ENCODE measurements around the gene TGFBR2. TPM values are rescaled to one million over a fixed set of nuclear protein-coding genes. Genes with fewer than 3 reads are reported as not detected.

The TGFBR2 gene
- total RNA-seq, result 100 to 1,000 TPM; 279 to 303 TPM
- 100 to 1,000 TPM in 1 of 2 donors, 10 to 100 TPM in 1; 57.3 to 153 TPM for polyA plus RNA-seq
- long read RNA-seq, donor 1, full-length matches to known transcripts, result 1 of 430 reads
- long read RNA-seq, donor 1, partial matches to known transcripts, result 400 of 430 reads
- long read RNA-seq, donor 1, other reads (novel, unspliced or antisense), result 29 of 430 reads
- long read RNA-seq, donor 2, full-length matches to known transcripts, result 49 of 176 reads
- long read RNA-seq, donor 2, partial matches to known transcripts, result 106 of 176 reads
- long read RNA-seq, donor 2, other reads (novel, unspliced or antisense), result 21 of 176 reads

- intact Hi-C loops (cut with DNase I), result loop anchor here (5.0 to 10.0 kb wide), 5 partner anchors 56 to 164 kb away; no protein-coding TSS in a partner anchor
- peak within 1 kb of the TSS; percentile 62 to 85 for H3K4me3 ChIP-seq (ENCODE audit: low read length in 2 of 2)
- H3K4me1 ChIP-seq (ENCODE audit: control insufficient read depth in 1 of 2, insufficient read depth in 2 of 2, low read length in 2 of 2), result peaks cover 1 to 6% of the 10 kb centered on the region in 2 donors
- no peaks in the 10 kb centered on the region for H3K36me3 ChIP-seq (ENCODE audit: control insufficient read depth in 1 of 2, insufficient read depth in 2 of 2, low read length in 1 of 2)
- DNase-seq (peak; percentile 98), ATAC-seq (ENCODE audit: low FRiP score) (peak; percentile 96)
- 0 to 1% methylated on average over 30 to 71 of the region's 71 CpGs for WGBS, 2 donors
- H3K27ac ChIP-seq (ENCODE audit: low read depth in 1 of 2, low read length in 2 of 2), result peak within 1 kb of the TSS; percentile 70 to 88
- no peaks in the 10 kb centered on the region for H3K27me3 ChIP-seq (ENCODE audit: control insufficient read depth in 1 of 2, insufficient read depth in 2 of 2, low read length in 1 of 2)
- no peaks in the 10 kb centered on the region for H3K9me3 ChIP-seq (ENCODE audit: control insufficient read depth, low read length)
Measured at GRCh38 chr3:30606301-30607031, at the start of gene TGFBR2. Gene TGFBR2, plus strand, starts transcription at chr3:30606601. Its CDS starts 283 bp downstream, at chr3:30606884.

GRCh38 chr3:30557746-30558303 lies 48.6 kb upstream of the TGFBR2 start:
- DNase-seq, result no peak
- no peak overlapping the region for H3K4me3 ChIP-seq (ENCODE audit: low read length in 2 of 2)
- no peak for ATAC-seq (ENCODE audit: low FRiP score)
- H3K4me1 ChIP-seq (ENCODE audit: control insufficient read depth in 1 of 2, insufficient read depth in 2 of 2, low read length in 2 of 2), result no peaks in the 10 kb centered on the region
- no peaks in the 10 kb centered on the region for H3K36me3 ChIP-seq (ENCODE audit: control insufficient read depth in 1 of 2, insufficient read depth in 2 of 2, low read length in 1 of 2)
- H3K9me3 ChIP-seq (ENCODE audit: control insufficient read depth, low read length), result no peaks in the 10 kb centered on the region
- no peaks in the 10 kb centered on the region for H3K27me3 ChIP-seq (ENCODE audit: control insufficient read depth in 1 of 2, insufficient read depth in 2 of 2, low read length in 1 of 2)
- 98 to 100% methylated on average over 1 of the region's 1 CpG for WGBS, 2 donors
- H3K27ac ChIP-seq (ENCODE audit: low read depth in 1 of 2, low read length in 2 of 2), result no peak overlapping the region
- intact Hi-C loops (cut with DNase I), result no loop called here

- H3K36me3 ChIP-seq (ENCODE audit: control insufficient read depth in 1 of 2, insufficient read depth in 2 of 2, low read length in 1 of 2), result no peaks in the 10 kb centered on the region
- DNase-seq (no peak), ATAC-seq (ENCODE audit: low FRiP score) (no peak)
- intact Hi-C loops (cut with DNase I), result no loop called here
- H3K9me3 ChIP-seq (ENCODE audit: control insufficient read depth, low read length), result no peaks in the 10 kb centered on the region
- no peak overlapping the region for H3K27ac ChIP-seq (ENCODE audit: low read depth in 1 of 2, low read length in 2 of 2)
- H3K4me1 ChIP-seq (ENCODE audit: control insufficient read depth in 1 of 2, insufficient read depth in 2 of 2, low read length in 2 of 2), result no peaks in the 10 kb centered on the region
- no peaks in the 10 kb centered on the region for H3K27me3 ChIP-seq (ENCODE audit: control insufficient read depth in 1 of 2, insufficient read depth in 2 of 2, low read length in 1 of 2)
- 98 to 99% methylated on average over 1 of the region's 1 CpG for WGBS, 2 donors
- H3K4me3 ChIP-seq (ENCODE audit: low read length in 2 of 2), result no peak overlapping the region
Measured at GRCh38 chr3:30563956-30564355, 42.4 kb upstream of the TGFBR2 start.

GRCh38 chr3:30567139-30567753 lies 39.2 kb upstream of the TGFBR2 start:
- intact Hi-C loops (cut with DNase I), result no loop called here
- Histone ChIP-seq H3K27ac (ENCODE audit: low read depth in 1 of 2, low read length in 2 of 2) (no peak overlapping the region), H3K4me3 (ENCODE audit: low read length in 2 of 2) (no peak overlapping the region), H3K4me1 (ENCODE audit: control insufficient read depth in 1 of 2, insufficient read depth in 2 of 2, low read length in 2 of 2) (no peaks in the 10 kb centered on the region), H3K36me3 (ENCODE audit: control insufficient read depth in 1 of 2, insufficient read depth in 2 of 2, low read length in 1 of 2) (no peaks in the 10 kb centered on the region), H3K9me3 (ENCODE audit: control insufficient read depth, low read length) (no peaks in the 10 kb centered on the region), H3K27me3 (ENCODE audit: control insufficient read depth in 1 of 2, insufficient read depth in 2 of 2, low read length in 1 of 2) (no peaks in the 10 kb centered on the region)
- 95 to 96% methylated on average over 8 of the region's 8 CpGs for WGBS, 2 donors
- DNase-seq (no peak), ATAC-seq (ENCODE audit: low FRiP score) (no peak)

GRCh38 chr3:30576946-30577345 lies 29.5 kb upstream of the TGFBR2 start:
- intact Hi-C loops (cut with DNase I), result no loop called here
- Histone ChIP-seq H3K27ac (ENCODE audit: low read depth in 1 of 2, low read length in 2 of 2) (no peak overlapping the region), H3K4me1 (ENCODE audit: control insufficient read depth in 1 of 2, insufficient read depth in 2 of 2, low read length in 2 of 2) (no peaks in the 10 kb centered on the region), H3K27me3 (ENCODE audit: control insufficient read depth in 1 of 2, insufficient read depth in 2 of 2, low read length in 1 of 2) (no peaks in the 10 kb centered on the region), H3K36me3 (ENCODE audit: control insufficient read depth in 1 of 2, insufficient read depth in 2 of 2, low read length in 1 of 2) (no peaks in the 10 kb centered on the region), H3K9me3 (ENCODE audit: control insufficient read depth, low read length) (no peaks in the 10 kb centered on the region), H3K4me3 (ENCODE audit: low read length in 2 of 2) (no peak overlapping the region)
- no peak for DNase-seq
- WGBS, 2 donors, result 64 to 71% methylated on average over 4 of the region's 4 CpGs
- ATAC-seq (ENCODE audit: low FRiP score), result no peak

- Histone ChIP-seq H3K27ac (ENCODE audit: low read depth in 1 of 2, low read length in 2 of 2) (no peak overlapping the region), H3K4me1 (ENCODE audit: control insufficient read depth in 1 of 2, insufficient read depth in 2 of 2, low read length in 2 of 2) (no peaks in the 10 kb centered on the region), H3K9me3 (ENCODE audit: control insufficient read depth, low read length) (no peaks in the 10 kb centered on the region), H3K36me3 (ENCODE audit: control insufficient read depth in 1 of 2, insufficient read depth in 2 of 2, low read length in 1 of 2) (no peaks in the 10 kb centered on the region), H3K27me3 (ENCODE audit: control insufficient read depth in 1 of 2, insufficient read depth in 2 of 2, low read length in 1 of 2) (no peaks in the 10 kb centered on the region), H3K4me3 (ENCODE audit: low read length in 2 of 2) (no peak overlapping the region)
- intact Hi-C loops (cut with DNase I), result no loop called here
- ATAC-seq (ENCODE audit: low FRiP score), result no peak
- no peak for DNase-seq
Measured at GRCh38 chr3:30577788-30578187, 28.6 kb upstream of the TGFBR2 start.

- Histone ChIP-seq H3K36me3 (ENCODE audit: control insufficient read depth in 1 of 2, insufficient read depth in 2 of 2, low read length in 1 of 2) (no peaks in the 10 kb centered on the region), H3K4me3 (ENCODE audit: low read length in 2 of 2) (no peak overlapping the region), H3K9me3 (ENCODE audit: control insufficient read depth, low read length) (no peaks in the 10 kb centered on the region), H3K27me3 (ENCODE audit: control insufficient read depth in 1 of 2, insufficient read depth in 2 of 2, low read length in 1 of 2) (no peaks in the 10 kb centered on the region), H3K4me1 (ENCODE audit: control insufficient read depth in 1 of 2, insufficient read depth in 2 of 2, low read length in 2 of 2) (no peaks in the 10 kb centered on the region), H3K27ac (ENCODE audit: low read depth in 1 of 2, low read length in 2 of 2) (no peak overlapping the region)
- DNase-seq, result peak in 1 of 2 donors; percentile 69
- intact Hi-C loops (cut with DNase I), result no loop called here
- 91% methylated on average over 4 of the region's 4 CpGs for WGBS, 2 donors
- ATAC-seq (ENCODE audit: low FRiP score), result no peak
Measured at GRCh38 chr3:30578479-30578878, 27.9 kb upstream of the TGFBR2 start.

GRCh38 chr3:30578986-30579579 lies 27.3 kb upstream of the TGFBR2 start:
- intact Hi-C loops (cut with DNase I), result no loop called here
- DNase-seq (no peak), ATAC-seq (ENCODE audit: low FRiP score) (no peak)
- Histone ChIP-seq H3K9me3 (ENCODE audit: control insufficient read depth, low read length) (no peaks in the 10 kb centered on the region), H3K4me3 (ENCODE audit: low read length in 2 of 2) (no peak overlapping the region), H3K27ac (ENCODE audit: low read depth in 1 of 2, low read length in 2 of 2) (no peak overlapping the region), H3K4me1 (ENCODE audit: control insufficient read depth in 1 of 2, insufficient read depth in 2 of 2, low read length in 2 of 2) (no peaks in the 10 kb centered on the region), H3K36me3 (ENCODE audit: control insufficient read depth in 1 of 2, insufficient read depth in 2 of 2, low read length in 1 of 2) (no peaks in the 10 kb centered on the region), H3K27me3 (ENCODE audit: control insufficient read depth in 1 of 2, insufficient read depth in 2 of 2, low read length in 1 of 2) (no peaks in the 10 kb centered on the region)
- 95 to 96% methylated on average over 4 of the region's 4 CpGs for WGBS, 2 donors
